ENCODE results near the gene PCSK7.

DNA sequence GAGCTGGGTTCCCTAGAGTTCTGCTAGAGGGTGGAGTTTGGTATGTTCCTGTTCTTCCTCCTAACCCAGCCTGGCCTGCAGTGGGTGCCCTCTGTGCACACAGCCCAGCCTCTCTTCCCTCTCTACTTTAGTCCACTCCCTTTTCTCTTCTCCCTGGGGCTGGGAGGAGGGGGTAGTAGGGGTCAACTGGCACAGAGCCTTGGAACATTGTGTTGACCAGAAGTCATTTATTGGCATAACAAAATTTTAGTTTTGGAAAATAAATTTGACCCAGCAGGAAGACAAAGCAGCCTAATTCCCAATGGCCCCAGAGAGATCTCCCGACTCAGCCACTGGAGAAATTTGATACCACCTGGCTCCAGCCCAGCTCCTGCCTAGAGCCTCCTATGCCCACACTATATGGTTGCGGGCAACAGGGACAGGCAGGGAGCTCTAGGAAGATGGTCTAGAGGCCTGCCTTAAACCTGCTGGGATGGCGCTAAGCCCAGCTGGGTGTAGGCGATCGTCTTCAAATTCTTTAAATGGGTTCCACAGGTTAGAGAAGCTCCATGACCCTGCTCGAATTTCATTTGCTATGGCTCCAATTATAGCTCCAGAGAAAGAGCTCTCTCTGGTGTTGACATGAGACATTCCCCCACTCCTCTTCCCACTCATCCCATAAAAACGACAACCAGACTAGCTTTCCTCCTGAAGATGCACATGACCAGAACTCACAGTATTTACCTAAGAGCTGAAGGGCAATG lies 9.9 kb downstream of the PCSK7 start:
- TF ChIP-seq POLR2AphosphoS5 (IDR thresholded peaks at IDR 0.05; ENCODE audit: insufficient read depth, low read depth, low read length) (no peak), EZH2 (IDR thresholded peaks at IDR 0.05; ENCODE audit: borderline replicate concordance, low read depth, low read length, severe bottlenecking) (no peak), POLR2A (IDR thresholded peaks at IDR 0.05; ENCODE audit: low read depth, low read length) (no peak)
- TF ChIP-seq, protein P1, sequence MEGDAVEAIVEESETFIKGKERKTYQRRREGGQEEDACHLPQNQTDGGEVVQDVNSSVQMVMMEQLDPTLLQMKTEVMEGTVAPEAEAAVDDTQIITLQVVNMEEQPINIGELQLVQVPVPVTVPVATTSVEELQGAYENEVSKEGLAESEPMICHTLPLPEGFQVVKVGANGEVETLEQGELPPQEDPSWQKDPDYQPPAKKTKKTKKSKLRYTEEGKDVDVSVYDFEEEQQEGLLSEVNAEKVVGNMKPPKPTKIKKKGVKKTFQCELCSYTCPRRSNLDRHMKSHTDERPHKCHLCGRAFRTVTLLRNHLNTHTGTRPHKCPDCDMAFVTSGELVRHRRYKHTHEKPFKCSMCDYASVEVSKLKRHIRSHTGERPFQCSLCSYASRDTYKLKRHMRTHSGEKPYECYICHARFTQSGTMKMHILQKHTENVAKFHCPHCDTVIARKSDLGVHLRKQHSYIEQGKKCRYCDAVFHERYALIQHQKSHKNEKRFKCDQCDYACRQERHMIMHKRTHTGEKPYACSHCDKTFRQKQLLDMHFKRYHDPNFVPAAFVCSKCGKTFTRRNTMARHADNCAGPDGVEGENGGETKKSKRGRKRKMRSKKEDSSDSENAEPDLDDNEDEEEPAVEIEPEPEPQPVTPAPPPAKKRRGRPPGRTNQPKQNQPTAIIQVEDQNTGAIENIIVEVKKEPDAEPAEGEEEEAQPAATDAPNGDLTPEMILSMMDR (IDR thresholded peaks at IDR 0.05; ENCODE audit: extremely low read depth in 1 of 2, insufficient read depth in 1 of 2, low read depth in 1 of 2, low read length in 2 of 2): no peak
- TF ChIP-seq, protein P2, sequence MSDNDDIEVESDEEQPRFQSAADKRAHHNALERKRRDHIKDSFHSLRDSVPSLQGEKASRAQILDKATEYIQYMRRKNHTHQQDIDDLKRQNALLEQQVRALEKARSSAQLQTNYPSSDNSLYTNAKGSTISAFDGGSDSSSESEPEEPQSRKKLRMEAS (IDR thresholded peaks at IDR 0.05; ENCODE audit: insufficient read depth, insufficient read length): no peak
